HL-60/S4 (cell line): Measurements from ENCODE around the gene STOML1.
"Not testable (repeated sequence)": the region's sequence is repeated elsewhere in the genome, so short reads cannot be mapped to it uniquely, and the experiment has no call there.

Experiments used
- in situ Hi-C: fragments of 300-500 bp; cut with MboI; formaldehyde crosslinking; loops from 2 replicates; pipeline ENCODE4 v1.14.3; 2022; ENCODE audit warnings: low sequenced_read_pairs

Gene STOML1

GRCh38 chr15:73949496-73949895, 42.6 kb downstream of the STOML1 start:
- in situ Hi-C loops: no loop called here

- in situ Hi-C loops: no loop called here
Observed at GRCh38 chr15:73948982-73949381, 43.1 kb downstream of the STOML1 start.

GRCh38 chr15:73948396-73948795, 43.7 kb downstream of the STOML1 start:
- in situ Hi-C loops: no loop called here

GRCh38 chr15:73947651-73948050, 44.4 kb downstream of the STOML1 start:
- in situ Hi-C loops: no loop called here

- in situ Hi-C loops: no loop called here
Observed at GRCh38 chr15:73946795-73947370, 45.2 kb downstream of the STOML1 start.

- in situ Hi-C loops: no loop called here
Observed at GRCh38 chr15:73946046-73946721, 45.9 kb downstream of the STOML1 start.

GRCh38 chr15:73945130-73945508, 47.0 kb downstream of the STOML1 start:
- in situ Hi-C loops: no loop called here

GRCh38 chr15:73944161-73945129, 47.6 kb downstream of the STOML1 start:
- in situ Hi-C loops: no loop called here

- in situ Hi-C loops: no loop called here
Observed at GRCh38 chr15:73942751-73943270, 49.3 kb downstream of the STOML1 start.

- in situ Hi-C loops: no loop called here
Observed at GRCh38 chr15:73941871-73942635, 50.0 kb downstream of the STOML1 start.

GRCh38 chr15:73941449-73941848, 50.6 kb downstream of the STOML1 start:
- in situ Hi-C loops: no loop called here

GRCh38 chr15:73941044-73941443, 51.1 kb downstream of the STOML1 start:
- in situ Hi-C loops: no loop called here

- in situ Hi-C loops: no loop called here
Observed at GRCh38 chr15:73940061-73940981, 51.8 kb downstream of the STOML1 start.

- in situ Hi-C loops: no loop called here
Observed at GRCh38 chr15:73939138-73939537, 53.0 kb downstream of the STOML1 start.

GRCh38 chr15:73938516-73938915, 53.6 kb downstream of the STOML1 start:
- in situ Hi-C loops: not testable (repeated sequence)

- in situ Hi-C loops: no loop called here
Observed at GRCh38 chr15:73937726-73938125, 54.4 kb downstream of the STOML1 start.

- in situ Hi-C loops: no loop called here
Observed at GRCh38 chr15:73937296-73937695, 54.8 kb downstream of the STOML1 start.

GRCh38 chr15:73936588-73937290, 55.4 kb downstream of the STOML1 start:
- in situ Hi-C loops: no loop called here

- in situ Hi-C loops: no loop called here
Observed at GRCh38 chr15:73936181-73936580, 55.9 kb downstream of the STOML1 start.
